ENCODE measurements around the gene APBA3.
A peak's percentile ranks its signal among the peaks of the same experiment; 100 is the strongest.

The APBA3 gene

GRCh38 chr19:3783660-3784584 is 22.4 kb upstream of the APBA3 start:
- no peak for TF ChIP-seq POU6F1 (CRISPR knock-in tag; IDR thresholded peaks at IDR 0.05; ENCODE audit: borderline replicate concordance, low read depth)
- TF ChIP-seq ARNTL (CRISPR knock-in tag; IDR thresholded peaks at IDR 0.05; ENCODE audit: borderline replicate concordance, low read depth) = no peak
- TF ChIP-seq TOX (CRISPR knock-in tag; IDR thresholded peaks at IDR 0.05; ENCODE audit: borderline replicate concordance) = no peak
- ATAC-seq = peak; percentile 66

- TF ChIP-seq TSHZ2 (CRISPR knock-in tag; IDR thresholded peaks at IDR 0.05) = no peak
- no peak for TF ChIP-seq GLIS3 (CRISPR knock-in tag; IDR thresholded peaks at IDR 0.05)
- TF ChIP-seq TOX (CRISPR knock-in tag; IDR thresholded peaks at IDR 0.05; ENCODE audit: borderline replicate concordance) = no peak
- TF ChIP-seq POU6F1 (CRISPR knock-in tag; IDR thresholded peaks at IDR 0.05; ENCODE audit: borderline replicate concordance, low read depth) = no peak
- no peak for TF ChIP-seq ESRRG (CRISPR knock-in tag; IDR thresholded peaks at IDR 0.05)
- TF ChIP-seq OSR1 (CRISPR knock-in tag; IDR thresholded peaks at IDR 0.05) = no peak
- no peak for TF ChIP-seq ARNTL (CRISPR knock-in tag; IDR thresholded peaks at IDR 0.05; ENCODE audit: borderline replicate concordance, low read depth)
- no peak for TF ChIP-seq RARB (CRISPR knock-in tag; IDR thresholded peaks at IDR 0.05)
- no peak for TF ChIP-seq ZNF70 (CRISPR knock-in tag; IDR thresholded peaks at IDR 0.05)
- TF ChIP-seq PPARA (CRISPR knock-in tag; IDR thresholded peaks at IDR 0.05; ENCODE audit: borderline replicate concordance) = no peak
- ATAC-seq = no peak
These were observed 21.4 kb upstream of the APBA3 start for GRCh38 chr19:3782903-3783302.

GRCh38 chr19:3782330-3782729 is 20.8 kb upstream of the APBA3 start:
- no peak for ATAC-seq
- TF ChIP-seq TOX (CRISPR knock-in tag; IDR thresholded peaks at IDR 0.05; ENCODE audit: borderline replicate concordance) (no peak), ZNF565 (CRISPR knock-in tag; conservative IDR thresholded peaks at IDR 0.05; ENCODE audit: low read depth) (no peak), ZFP30 (CRISPR knock-in tag; IDR thresholded peaks at IDR 0.05) (no peak), CSDC2 (CRISPR knock-in tag; IDR thresholded peaks at IDR 0.05) (no peak), ZNF70 (CRISPR knock-in tag; IDR thresholded peaks at IDR 0.05) (no peak), ISL1 (CRISPR knock-in tag; IDR thresholded peaks at IDR 0.05) (no peak), ESRRG (CRISPR knock-in tag; IDR thresholded peaks at IDR 0.05) (no peak), GLIS3 (CRISPR knock-in tag; IDR thresholded peaks at IDR 0.05) (no peak), RARB (CRISPR knock-in tag; IDR thresholded peaks at IDR 0.05) (no peak), ZC3H10 (CRISPR knock-in tag; IDR thresholded peaks at IDR 0.05) (no peak), ARNTL (CRISPR knock-in tag; IDR thresholded peaks at IDR 0.05; ENCODE audit: borderline replicate concordance, low read depth) (no peak)

GRCh38 chr19:3781603-3782002 is 20.1 kb upstream of the APBA3 start:
- ATAC-seq = no peak
- TF ChIP-seq RARB (CRISPR knock-in tag; IDR thresholded peaks at IDR 0.05) = no peak
- TF ChIP-seq TSHZ2 (CRISPR knock-in tag; IDR thresholded peaks at IDR 0.05) = no peak
- no peak for TF ChIP-seq ESRRG (CRISPR knock-in tag; IDR thresholded peaks at IDR 0.05)
- no peak for TF ChIP-seq PPARA (CRISPR knock-in tag; IDR thresholded peaks at IDR 0.05; ENCODE audit: borderline replicate concordance)
- TF ChIP-seq OSR1 (CRISPR knock-in tag; IDR thresholded peaks at IDR 0.05) = no peak
- no peak for TF ChIP-seq POU6F1 (CRISPR knock-in tag; IDR thresholded peaks at IDR 0.05; ENCODE audit: borderline replicate concordance, low read depth)

Measured in SK-N-SH treated with all-trans-retinoic acid at 6 μM for 48 hours (cell line).